Activated CD4-positive, alpha-beta T cell treated with anti-CD3 and anti-CD28 coated beads for 36 hours (primary cell): ENCODE results near the gene CLDN8. TPM values are rescaled to one million over a fixed set of nuclear protein-coding genes. Genes with fewer than 3 reads are reported as not detected.

Source experiments
- ATAC-seq: fragments of 200-7000 bp; cut with Tn5 transposase; one replicate; pipeline ENCODE4 v1.10.0; 2021; ENCODE audit warnings: mild to moderate bottlenecking, moderate library complexity
- CTCF ChIA-PET: fragments of 350-600 bp; sonication (Branson Sonifier 250); formaldehyde crosslinking; loops from one replicate; lab custom pipeline; 2021; ENCODE audit warnings: antibody characterized with exemption; lab: Charles Lee
- POLR2A ChIA-PET: fragments of 350-600 bp; sonication (Branson Sonifier 250); formaldehyde crosslinking; loops from one replicate; lab custom pipeline; 2021; ENCODE audit warnings: antibody characterized with exemption, inconsistent platforms; lab: Charles Lee
- DNase-seq: peaks from one replicate; pipeline ENCODE4 v3.0.0-alpha.2; 2020
- H3K27ac Mint-ChIP-seq: one replicate; pipeline ENCODE4 v1.8.0; 2021; ENCODE audit warnings: mixed read lengths
- H3K27me3 Mint-ChIP-seq: one replicate; pipeline ENCODE4 v1.8.0; 2021; ENCODE audit warnings: mixed read lengths
- H3K36me3 Mint-ChIP-seq: one replicate; pipeline ENCODE4 v1.8.0; 2021; ENCODE audit warnings: low read depth, mixed read lengths
- H3K4me1 Mint-ChIP-seq: one replicate; pipeline ENCODE4 v1.8.0; 2021; ENCODE audit warnings: mixed read lengths
- H3K4me3 Mint-ChIP-seq: one replicate; pipeline ENCODE4 v1.8.0; 2021; ENCODE audit warnings: mild to moderate bottlenecking, moderate library complexity, mixed read lengths
- H3K9me3 Mint-ChIP-seq: one replicate; pipeline ENCODE4 v1.8.0; 2021; ENCODE audit warnings: low read depth, mixed read lengths
- intact Hi-C, 2 experiments: fragments of 100-400 bp; cut with DNase I in 1 of 2; cut with micrococcal nuclease in 1 of 2; formaldehyde crosslinking; loops; one replicate each; pipeline versions ENCODE4 v1.14.2 to v1.15.1; 2022 to 2024; cut with DNase I, micrococcal nuclease
- total RNA-seq, 2 experiments: library from RNA; stranded (reverse); gene quantifications; one replicate each; pipeline ENCODE4 v1.2.3, GENCODE V29; 2021

The CLDN8 gene
- total RNA-seq, 2 experiments from 2014 or later: not detected

- H3K4me1 Mint-ChIP-seq: no peaks in the 10 kb centered on the region
- H3K27ac Mint-ChIP-seq: no peak overlapping the region
- H3K36me3 Mint-ChIP-seq: no peaks in the 10 kb centered on the region
- POLR2A ChIA-PET: no interaction called here
- no peaks in the 10 kb centered on the region for H3K9me3 Mint-ChIP-seq
- peaks cover 2% of the 10 kb centered on the region for H3K27me3 Mint-ChIP-seq
- ATAC-seq (peak; percentile 60), DNase-seq (peak; percentile 32)
- intact Hi-C loops: loop anchor here (2.0 to 10.0 kb wide), 2 partner anchors 150 kb away; no protein-coding TSS in a partner anchor
- CTCF ChIA-PET: interaction anchor here (1.0 to 2.1 kb wide), 2 partner anchors 8 to 11 kb away, joined by 3 to 6 read pairs; no protein-coding TSS in a partner anchor
- H3K4me3 Mint-ChIP-seq: no peak overlapping the region
These were observed 21.1 kb downstream of the CLDN8 start for GRCh38 chr21:30194701-30195299.

- no peak overlapping the region for H3K4me3 Mint-ChIP-seq
- intact Hi-C loops: loop anchor here in 1 of 2 experiments (10.0 kb wide), 1 partner anchor 148 kb away; no protein-coding TSS in a partner anchor
- ChIA-PET CTCF (interaction anchor here (1.0 to 2.1 kb wide), 3 partner anchors 9 to 147 kb away, joined by 3 to 6 read pairs (median 4); no protein-coding TSS in a partner anchor), POLR2A (no interaction called here)
- H3K9me3 Mint-ChIP-seq: no peaks in the 10 kb centered on the region
- no peak overlapping the region for H3K27ac Mint-ChIP-seq
- H3K4me1 Mint-ChIP-seq: no peaks in the 10 kb centered on the region
- peaks cover 2% of the 10 kb centered on the region for H3K27me3 Mint-ChIP-seq
- DNase-seq: no peak
- ATAC-seq: no peak
- no peaks in the 10 kb centered on the region for H3K36me3 Mint-ChIP-seq
These were observed 22.7 kb downstream of the CLDN8 start for GRCh38 chr21:30193201-30193600.

- Mint-ChIP-seq H3K4me1 (no peaks in the 10 kb centered on the region), H3K36me3 (no peaks in the 10 kb centered on the region), H3K4me3 (no peak overlapping the region), H3K9me3 (no peaks in the 10 kb centered on the region), H3K27me3 (peaks cover 2% of the 10 kb centered on the region), H3K27ac (no peak overlapping the region)
- CTCF ChIA-PET: interaction anchor here (0.7 kb wide), 1 partner anchor 9 kb away, joined by 3 read pairs; no protein-coding TSS in a partner anchor
- POLR2A ChIA-PET: no interaction called here
- intact Hi-C loops: loop anchor here in 1 of 2 experiments (10.0 kb wide), 1 partner anchor 146 kb away; no protein-coding TSS in a partner anchor
- ATAC-seq (no peak), DNase-seq (no peak)
These were observed 25.3 kb downstream of the CLDN8 start for GRCh38 chr21:30190554-30190953.

- H3K4me3 Mint-ChIP-seq: no peak overlapping the region
- H3K9me3 Mint-ChIP-seq: no peaks in the 10 kb centered on the region
- peaks cover 2% of the 10 kb centered on the region for H3K27me3 Mint-ChIP-seq
- ChIA-PET CTCF (no interaction called here), POLR2A (no interaction called here)
- no peaks in the 10 kb centered on the region for H3K36me3 Mint-ChIP-seq
- H3K4me1 Mint-ChIP-seq: no peaks in the 10 kb centered on the region
- intact Hi-C loops: loop anchor here in 1 of 2 experiments (10.0 kb wide), 1 partner anchor 145 kb away; no protein-coding TSS in a partner anchor
- DNase-seq: no peak
- no peak for ATAC-seq
- H3K27ac Mint-ChIP-seq: no peak overlapping the region
These were observed 26.1 kb downstream of the CLDN8 start for GRCh38 chr21:30189773-30190172.

- no peak for ATAC-seq
- H3K4me1 Mint-ChIP-seq: no peaks in the 10 kb centered on the region
- no peak for DNase-seq
- ChIA-PET POLR2A (no interaction called here), CTCF (no interaction called here)
- no peak overlapping the region for H3K27ac Mint-ChIP-seq
- no peak overlapping the region for H3K4me3 Mint-ChIP-seq
- peaks cover 2% of the 10 kb centered on the region for H3K27me3 Mint-ChIP-seq
- intact Hi-C loops: no loop called here
- H3K36me3 Mint-ChIP-seq: no peaks in the 10 kb centered on the region
- no peaks in the 10 kb centered on the region for H3K9me3 Mint-ChIP-seq
These were observed 29.7 kb downstream of the CLDN8 start for GRCh38 chr21:30186242-30186641.

GRCh38 chr21:30168086-30168485 is 47.8 kb downstream of the CLDN8 start:
- POLR2A ChIA-PET: no interaction called here
- Mint-ChIP-seq H3K36me3 (no peaks in the 10 kb centered on the region), H3K4me3 (no peak overlapping the region), H3K27me3 (peaks cover 5% of the 10 kb centered on the region), H3K4me1 (no peaks in the 10 kb centered on the region), H3K27ac (no peak overlapping the region), H3K9me3 (no peaks in the 10 kb centered on the region)
- CTCF ChIA-PET: no interaction called here
- intact Hi-C loops: no loop called here
- DNase-seq: no peak
- no peak for ATAC-seq

GRCh38 chr21:30166705-30167104 is 49.2 kb downstream of the CLDN8 start, which contains the start of gene CLDN17:
CLDN17 (minus strand) TSS chr21:30166805; CDS start chr21:30166617, 188 bp downstream.
- peaks cover 2% of the 10 kb centered on the region for H3K27me3 Mint-ChIP-seq
- intact Hi-C loops: no loop called here

GRCh38 chr21:30166171-30166570 is 49.7 kb downstream of the CLDN8 start:
- DNase-seq (no peak), ATAC-seq (no peak)
- H3K36me3 Mint-ChIP-seq: no peaks in the 10 kb centered on the region
- no peak overlapping the region for H3K4me3 Mint-ChIP-seq
- H3K9me3 Mint-ChIP-seq: no peaks in the 10 kb centered on the region
- CTCF ChIA-PET: no interaction called here
- no peaks in the 10 kb centered on the region for H3K4me1 Mint-ChIP-seq
- intact Hi-C loops: no loop called here
- peaks cover 2% of the 10 kb centered on the region for H3K27me3 Mint-ChIP-seq
- POLR2A ChIA-PET: no interaction called here
- no peak overlapping the region for H3K27ac Mint-ChIP-seq

More at GRCh38 chr21:30166705-30167104, 49.2 kb downstream of the CLDN8 start, which contains the start of gene CLDN17:
- ChIA-PET POLR2A (no interaction called here), CTCF (interaction anchor here (1.1 kb wide), 1 partner anchor 55 kb away, joined by 3 read pairs; no protein-coding TSS in a partner anchor)
- Mint-ChIP-seq H3K4me3 (no peak within 1 kb of the TSS), H3K36me3 (no peaks in the 10 kb centered on the region), H3K27ac (no peak within 1 kb of the TSS), H3K9me3 (no peaks in the 10 kb centered on the region), H3K4me1 (no peaks in the 10 kb centered on the region)
- DNase-seq (no peak), ATAC-seq (no peak)

- Mint-ChIP-seq H3K4me1 (no peaks in the 10 kb centered on the region), H3K4me3 (no peak overlapping the region), H3K9me3 (no peaks in the 10 kb centered on the region), H3K27me3 (no peaks in the 10 kb centered on the region), H3K27ac (no peak overlapping the region), H3K36me3 (no peaks in the 10 kb centered on the region)
- DNase-seq (no peak), ATAC-seq (no peak)
- CTCF ChIA-PET: no interaction called here
- intact Hi-C loops: no loop called here
- POLR2A ChIA-PET: no interaction called here
These were observed 51.1 kb downstream of the CLDN8 start for GRCh38 chr21:30164796-30165195.

Other genes with a start within 250 kb of the CLDN8 start
- not detected for gene CLDN17, start 49.3 kb downstream of the CLDN8 start, total RNA-seq
- gene KRTAP24-1, start 66.9 kb upstream of the CLDN8 start, total RNA-seq: not detected
- not detected for gene KRTAP25-1, start 73.4 kb upstream of the CLDN8 start, total RNA-seq
- not detected for gene KRTAP26-1, start 104.2 kb upstream of the CLDN8 start, total RNA-seq
- gene KRTAP27-1, start 121.6 kb upstream of the CLDN8 start, total RNA-seq: not detected
- not detected for gene KRTAP23-1, start 132.5 kb upstream of the CLDN8 start, total RNA-seq
- not detected for gene KRTAP13-2, start 156.2 kb upstream of the CLDN8 start, total RNA-seq
- gene KRTAP13-1, start 179.9 kb upstream of the CLDN8 start, total RNA-seq: not detected
- not detected for gene KRTAP13-3, start 209.8 kb upstream of the CLDN8 start, total RNA-seq
- not detected for gene KRTAP13-4, start 214.1 kb upstream of the CLDN8 start, total RNA-seq
- gene KRTAP15-1, start 224.2 kb upstream of the CLDN8 start, total RNA-seq: not detected